KMS-11 (cell line): ENCODE results near the gene SNTG2.
"Not testable (repeated sequence)": the region's sequence is repeated elsewhere in the genome, so short reads cannot be mapped to it uniquely, and the experiment has no call there.

ENCODE experiments used
- H2AFZ ChIP-seq: fragments of 200-600 bp; sonication (generic); 2 replicates; pipeline ENCODE4 v1.6.1; 2016; ENCODE audit warnings: antibody characterized with exemption, mixed run types, low read depth
- H3K27ac ChIP-seq: fragments of 200-600 bp; sonication (generic); 2 replicates; pipeline ENCODE4 v1.6.1; 2016; ENCODE audit warnings: mild to moderate bottlenecking, mixed run types
- H3K27me3 ChIP-seq: fragments of 200-600 bp; sonication (generic); 2 replicates; pipeline ENCODE4 v1.6.1; 2017; ENCODE audit warnings: mild to moderate bottlenecking, low read depth, mixed run types, moderate library complexity; ENCODE audit not compliant: insufficient read depth
- H3K36me3 ChIP-seq: fragments of 200-600 bp; sonication (generic); 2 replicates; pipeline ENCODE4 v1.6.1; 2017; ENCODE audit warnings: mild to moderate bottlenecking, mixed run types; ENCODE audit not compliant: insufficient read depth
- H3K4me1 ChIP-seq: fragments of 200-600 bp; sonication (generic); 2 replicates; pipeline ENCODE4 v1.6.1; 2016; ENCODE audit warnings: mild to moderate bottlenecking, low read depth, mixed run types; ENCODE audit not compliant: poor library complexity, severe bottlenecking
- H3K4me2 ChIP-seq: fragments of 200-600 bp; sonication (generic); 2 replicates; pipeline ENCODE4 v1.7.0; 2016; ENCODE audit warnings: mild to moderate bottlenecking, mixed run types
- H3K4me3 ChIP-seq: fragments of 200-600 bp; sonication (generic); IDR thresholded peaks from 2 replicates; pipeline ENCODE4 v1.6.1; 2017; ENCODE audit warnings: low read depth, low read length, mixed read lengths; ENCODE audit not compliant: insufficient read depth
- H3K79me2 ChIP-seq: fragments of 200-600 bp; sonication (generic); 2 replicates; pipeline ENCODE4 v1.6.1; 2016; ENCODE audit warnings: low read depth, mixed run types; ENCODE audit not compliant: insufficient read depth
- H3K9ac ChIP-seq: fragments of 200-600 bp; sonication (generic); 2 replicates; pipeline ENCODE4 v1.6.1; 2016; ENCODE audit warnings: mild to moderate bottlenecking, mixed run types
- H4K20me1 ChIP-seq: fragments of 200-600 bp; sonication (generic); 2 replicates; pipeline ENCODE4 v1.6.1; 2016; ENCODE audit warnings: mild to moderate bottlenecking, mixed run types; ENCODE audit not compliant: insufficient read depth
- TF ChIP-seq, protein P1 (sequence below): fragments of 200-600 bp; sonication (generic); conservative IDR thresholded peaks from 2 replicates; pipeline ENCODE4 v1.6.1; 2017; ENCODE audit warnings: low read depth, mild to moderate bottlenecking, antibody characterized with exemption, low read length, moderate library complexity, mixed read lengths

Gene SNTG2

DNA sequence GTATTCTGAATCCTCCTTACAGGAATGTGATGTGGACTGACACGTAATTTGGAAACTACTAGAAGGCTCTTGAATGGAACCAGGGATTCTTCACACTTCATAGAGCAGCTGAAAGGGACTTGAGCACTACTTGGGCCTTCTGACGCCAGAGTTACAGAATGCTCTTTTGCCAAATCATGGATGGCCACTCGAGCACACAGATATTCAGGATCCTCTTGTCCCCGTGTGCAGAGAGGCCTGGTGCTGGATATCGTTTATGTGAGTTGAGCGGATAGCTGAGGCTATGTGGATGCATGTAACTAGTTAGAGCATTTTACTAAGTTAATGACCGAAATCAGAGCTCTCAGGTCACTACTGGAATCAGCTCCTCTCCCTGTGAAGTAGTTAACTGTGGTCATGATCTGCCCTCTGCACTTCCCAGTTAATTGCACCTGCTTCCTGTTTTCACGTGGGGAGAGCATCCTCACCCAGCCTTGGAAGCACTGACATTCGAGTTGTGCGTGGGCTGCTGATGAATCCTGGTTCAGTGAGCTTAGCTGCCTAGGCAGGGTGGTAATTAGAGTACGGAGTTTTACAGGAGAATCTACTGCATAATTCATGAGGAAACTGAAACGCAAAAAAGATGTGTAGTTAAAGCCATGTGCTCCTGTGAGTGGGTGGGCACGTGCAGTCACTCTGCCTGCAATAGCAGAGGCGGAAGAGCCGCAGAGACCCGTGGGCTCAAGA is 457.5 kb downstream of the SNTG2 start:
- H2AFZ ChIP-seq, result no peak overlapping the region
- H3K4me3 ChIP-seq, result no peak overlapping the region
- no peaks in the 10 kb centered on the region for H3K4me1 ChIP-seq
- H4K20me1 ChIP-seq, result no peaks in the 10 kb centered on the region
- no peak overlapping the region for H3K9ac ChIP-seq
- H3K79me2 ChIP-seq, result no peaks in the 10 kb centered on the region
- H3K36me3 ChIP-seq, result no peaks in the 10 kb centered on the region
- H3K27ac ChIP-seq, result no peak overlapping the region
- TF ChIP-seq, protein P1, sequence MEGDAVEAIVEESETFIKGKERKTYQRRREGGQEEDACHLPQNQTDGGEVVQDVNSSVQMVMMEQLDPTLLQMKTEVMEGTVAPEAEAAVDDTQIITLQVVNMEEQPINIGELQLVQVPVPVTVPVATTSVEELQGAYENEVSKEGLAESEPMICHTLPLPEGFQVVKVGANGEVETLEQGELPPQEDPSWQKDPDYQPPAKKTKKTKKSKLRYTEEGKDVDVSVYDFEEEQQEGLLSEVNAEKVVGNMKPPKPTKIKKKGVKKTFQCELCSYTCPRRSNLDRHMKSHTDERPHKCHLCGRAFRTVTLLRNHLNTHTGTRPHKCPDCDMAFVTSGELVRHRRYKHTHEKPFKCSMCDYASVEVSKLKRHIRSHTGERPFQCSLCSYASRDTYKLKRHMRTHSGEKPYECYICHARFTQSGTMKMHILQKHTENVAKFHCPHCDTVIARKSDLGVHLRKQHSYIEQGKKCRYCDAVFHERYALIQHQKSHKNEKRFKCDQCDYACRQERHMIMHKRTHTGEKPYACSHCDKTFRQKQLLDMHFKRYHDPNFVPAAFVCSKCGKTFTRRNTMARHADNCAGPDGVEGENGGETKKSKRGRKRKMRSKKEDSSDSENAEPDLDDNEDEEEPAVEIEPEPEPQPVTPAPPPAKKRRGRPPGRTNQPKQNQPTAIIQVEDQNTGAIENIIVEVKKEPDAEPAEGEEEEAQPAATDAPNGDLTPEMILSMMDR, result no peak
- H3K27me3 ChIP-seq, result no peaks in the 10 kb centered on the region
- no peak overlapping the region for H3K4me2 ChIP-seq

DNA sequence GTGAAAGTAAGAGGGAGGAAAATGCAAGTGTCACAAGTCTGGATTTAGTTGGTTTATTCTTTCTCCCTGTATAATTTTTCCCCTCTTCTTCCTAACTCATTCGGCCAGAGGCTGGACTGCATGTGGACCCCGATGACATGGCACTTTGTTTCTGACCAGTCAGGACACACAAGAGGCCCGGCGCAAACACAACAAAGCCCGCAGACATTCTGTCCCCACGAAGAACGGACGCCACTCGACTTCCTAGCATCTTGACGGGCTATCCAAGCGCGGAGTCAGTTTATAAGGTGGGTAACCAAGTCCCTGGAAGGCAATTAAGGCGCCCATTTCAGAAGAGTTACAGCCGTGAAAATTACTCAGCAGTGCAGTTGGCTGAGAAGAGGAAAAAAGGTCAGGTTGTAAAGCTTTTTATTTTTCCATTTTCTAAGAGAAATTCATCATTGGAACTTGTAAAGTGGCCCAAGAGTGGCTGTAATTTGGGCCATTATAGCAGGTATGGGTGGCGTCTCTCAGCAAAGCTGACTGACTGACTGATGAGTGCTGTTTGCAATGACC is 462.6 kb downstream of the SNTG2 start, which contains the start of gene TPO:
Gene TPO (plus strand): TSS at position 308 of the 555 bp plus-strand sequence. CDS start 946 bp downstream, outside the sequence.
- TF ChIP-seq, protein P1, result no peak
- Histone ChIP-seq H3K36me3 (no peaks in the 10 kb centered on the region), H3K27me3 (no peaks in the 10 kb centered on the region), H3K4me1 (no peaks in the 10 kb centered on the region), H2AFZ (no peak within 1 kb of the TSS), H3K4me2 (no peak within 1 kb of the TSS), H4K20me1 (no peaks in the 10 kb centered on the region), H3K4me3 (no peak within 1 kb of the TSS), H3K27ac (no peak within 1 kb of the TSS), H3K9ac (no peak within 1 kb of the TSS), H3K79me2 (no peaks in the 10 kb centered on the region)

GRCh38 chr2:1414121-1414520 is 463.5 kb downstream of the SNTG2 start:
- H3K36me3 ChIP-seq, result no peaks in the 10 kb centered on the region
- H3K79me2 ChIP-seq, result no peaks in the 10 kb centered on the region
- no peak overlapping the region for H3K27ac ChIP-seq
- H3K9ac ChIP-seq, result no peak overlapping the region
- no peaks in the 10 kb centered on the region for H3K4me1 ChIP-seq
- TF ChIP-seq, protein P1, result no peak
- no peaks in the 10 kb centered on the region for H4K20me1 ChIP-seq
- no peak overlapping the region for H3K4me3 ChIP-seq
- no peaks in the 10 kb centered on the region for H3K27me3 ChIP-seq
- no peak overlapping the region for H3K4me2 ChIP-seq
- no peak overlapping the region for H2AFZ ChIP-seq

DNA sequence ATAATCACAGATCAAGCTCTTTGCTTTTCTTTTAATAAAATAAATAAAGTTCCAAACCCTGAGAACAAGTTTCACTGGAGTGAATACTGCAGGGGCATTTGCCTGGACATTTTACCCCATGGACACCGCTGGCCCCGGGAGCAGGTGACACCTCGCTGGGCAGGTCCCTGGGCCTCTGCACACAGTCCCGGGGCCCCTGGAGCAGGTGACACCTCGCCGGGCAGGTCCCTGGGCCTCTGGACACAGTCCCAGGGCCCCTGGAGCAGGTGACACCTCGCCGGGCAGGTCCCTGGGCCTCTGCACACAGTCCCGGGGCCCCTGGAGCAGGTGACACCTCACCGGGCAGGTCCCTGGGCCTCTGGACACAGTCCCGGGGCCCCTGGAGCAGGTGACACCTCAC is 464.3 kb downstream of the SNTG2 start:
- H3K27me3 ChIP-seq, H4K20me1 ChIP-seq, H3K27ac ChIP-seq, H3K36me3 ChIP-seq, H3K4me1 ChIP-seq, H3K79me2 ChIP-seq, H3K4me2 ChIP-seq, H2AFZ ChIP-seq, H3K9ac ChIP-seq, H3K4me3 ChIP-seq: not testable (repeated sequence)

DNA sequence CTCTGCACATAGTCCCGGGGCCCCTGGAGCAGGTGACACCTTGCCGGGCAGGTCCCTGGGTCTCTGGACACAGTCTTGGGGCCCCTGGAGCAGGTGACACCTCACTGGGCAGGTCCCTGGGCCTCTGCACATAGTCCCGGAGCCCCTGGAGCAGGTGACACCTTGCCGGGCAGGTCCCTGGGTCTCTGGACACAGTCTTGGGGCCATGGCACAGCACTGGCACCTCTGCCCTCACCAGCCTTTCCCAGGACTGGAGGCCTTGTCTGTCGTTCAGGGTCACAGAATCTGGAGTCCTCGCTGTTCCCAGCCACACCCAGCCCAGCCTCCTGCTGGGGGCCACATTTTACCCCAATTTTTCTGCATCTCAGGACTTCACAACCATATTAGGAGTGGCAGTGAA is 464.9 kb downstream of the SNTG2 start:
- Histone ChIP-seq H4K20me1 (no peaks in the 10 kb centered on the region), H3K4me2 (no peak overlapping the region), H2AFZ (no peak overlapping the region), H3K4me3 (no peak overlapping the region), H3K36me3 (no peaks in the 10 kb centered on the region), H3K27ac (no peak overlapping the region), H3K79me2 (no peaks in the 10 kb centered on the region), H3K27me3 (no peaks in the 10 kb centered on the region), H3K9ac (no peak overlapping the region), H3K4me1 (no peaks in the 10 kb centered on the region)
- TF ChIP-seq, protein P1, result no peak
